ENCODE results near the gene HMCN2. TPM values are rescaled to one million over a fixed set of nuclear protein-coding genes. Genes with fewer than 3 reads are reported as not detected.

HMCN2 gene
- total RNA-seq, 1 donor from 2014 or later = not detected

DNA sequence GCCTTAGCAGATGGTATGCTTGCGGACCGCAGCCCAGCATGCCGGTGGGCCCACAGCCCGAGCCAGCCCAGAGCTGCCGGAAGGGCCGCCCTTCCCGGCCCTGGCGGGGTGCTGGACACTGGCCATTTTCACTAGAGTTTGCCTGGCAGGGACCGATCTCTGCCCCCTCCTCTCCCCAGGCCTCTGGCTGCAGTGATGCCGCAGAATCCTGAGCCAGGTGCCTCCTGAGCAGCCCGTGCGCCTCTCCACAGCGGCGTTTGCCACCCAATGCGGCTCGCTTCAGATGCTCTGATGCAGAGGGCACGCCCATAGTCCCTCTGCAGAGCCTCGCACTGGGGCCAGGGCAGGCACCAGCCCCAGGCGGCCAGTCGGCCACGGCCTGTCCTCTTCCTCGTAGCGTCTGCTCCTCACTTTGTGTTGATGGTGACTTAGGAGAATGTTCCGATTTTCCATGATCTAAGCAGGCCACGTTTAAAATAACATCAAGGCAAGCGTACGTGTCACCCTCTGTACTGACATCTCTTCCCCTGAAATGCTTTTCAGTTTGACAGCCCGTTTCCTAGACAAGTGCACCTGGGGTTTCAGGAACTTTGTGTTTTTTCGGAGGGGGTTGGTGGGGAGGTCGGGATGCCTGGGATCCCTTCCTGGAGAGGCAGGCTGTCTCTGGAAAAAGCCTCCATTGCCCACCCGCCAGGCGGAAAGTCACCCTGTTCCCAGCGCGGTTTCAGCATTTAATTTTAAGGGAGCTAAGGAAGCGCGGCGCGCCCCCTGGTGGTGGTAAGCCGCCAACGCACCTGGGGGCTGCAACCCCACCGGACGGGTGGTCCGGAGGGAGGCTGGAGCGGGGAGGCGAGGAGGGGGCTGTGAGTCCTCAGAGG, 29.8 kb upstream of the HMCN2 start:
- peaks cover 3% of the 10 kb centered on the region for H3K27me3 Mint-ChIP-seq
- TF ChIP-seq, protein P1, sequence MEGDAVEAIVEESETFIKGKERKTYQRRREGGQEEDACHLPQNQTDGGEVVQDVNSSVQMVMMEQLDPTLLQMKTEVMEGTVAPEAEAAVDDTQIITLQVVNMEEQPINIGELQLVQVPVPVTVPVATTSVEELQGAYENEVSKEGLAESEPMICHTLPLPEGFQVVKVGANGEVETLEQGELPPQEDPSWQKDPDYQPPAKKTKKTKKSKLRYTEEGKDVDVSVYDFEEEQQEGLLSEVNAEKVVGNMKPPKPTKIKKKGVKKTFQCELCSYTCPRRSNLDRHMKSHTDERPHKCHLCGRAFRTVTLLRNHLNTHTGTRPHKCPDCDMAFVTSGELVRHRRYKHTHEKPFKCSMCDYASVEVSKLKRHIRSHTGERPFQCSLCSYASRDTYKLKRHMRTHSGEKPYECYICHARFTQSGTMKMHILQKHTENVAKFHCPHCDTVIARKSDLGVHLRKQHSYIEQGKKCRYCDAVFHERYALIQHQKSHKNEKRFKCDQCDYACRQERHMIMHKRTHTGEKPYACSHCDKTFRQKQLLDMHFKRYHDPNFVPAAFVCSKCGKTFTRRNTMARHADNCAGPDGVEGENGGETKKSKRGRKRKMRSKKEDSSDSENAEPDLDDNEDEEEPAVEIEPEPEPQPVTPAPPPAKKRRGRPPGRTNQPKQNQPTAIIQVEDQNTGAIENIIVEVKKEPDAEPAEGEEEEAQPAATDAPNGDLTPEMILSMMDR (IDR thresholded peaks at IDR 0.05) = peak; percentile 92
- peaks cover 25% of the 10 kb centered on the region for H3K4me1 Mint-ChIP-seq
- H3K36me3 Mint-ChIP-seq (ENCODE audit: low read depth) = no peaks in the 10 kb centered on the region
- peak; percentile 70 for DNase-seq
- ChIA-PET CTCF (interaction anchor here (0.6 to 10.6 kb wide), 5 partner anchors 10 to 136 kb away, joined by 3 to 108 read pairs (median 3); no protein-coding TSS in a partner anchor), POLR2A (interaction anchor here (0.6 to 1.5 kb wide), 3 partner anchors 107 to 128 kb away, joined by 3 to 8 read pairs (median 6); no protein-coding TSS in a partner anchor)
- H3K4me3 Mint-ChIP-seq = no peak overlapping the region
- no peaks in the 10 kb centered on the region for H3K9me3 Mint-ChIP-seq
- H3K27ac Mint-ChIP-seq = no peak overlapping the region
- ATAC-seq (ENCODE audit: low read depth) = no peak
- intact Hi-C loops (cut with micrococcal nuclease) = loop anchor here (1.0 to 5.0 kb wide), 3 partner anchors 128 to 433 kb away; partner anchors contain the start of gene TOR1B

DNA sequence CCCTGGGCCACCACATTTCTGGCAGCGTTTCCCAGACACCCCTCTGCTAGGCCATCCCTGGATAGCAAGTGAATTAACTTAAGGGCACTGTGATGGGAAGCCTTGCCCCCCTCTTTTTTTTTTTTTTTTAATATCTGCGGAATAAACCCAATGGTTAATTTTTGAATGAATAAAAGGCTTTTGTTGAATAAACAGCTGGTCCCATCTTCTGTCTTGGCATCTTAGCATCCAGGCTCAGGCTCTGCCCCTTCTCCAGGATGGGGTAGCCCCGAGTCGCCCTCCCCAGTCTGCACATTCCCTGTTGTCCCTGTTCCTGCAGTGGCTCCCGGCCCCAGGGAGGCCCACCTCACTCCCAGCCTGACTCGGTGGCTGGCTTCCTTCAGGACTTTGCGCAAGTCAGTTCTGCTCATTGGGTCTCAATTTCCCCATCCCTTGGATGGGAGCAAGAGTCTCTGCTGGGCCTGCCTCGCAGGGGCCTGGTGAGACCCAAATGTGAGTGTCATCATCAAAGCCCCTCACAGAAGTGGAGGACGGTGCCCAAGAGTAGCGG, 29.0 kb upstream of the HMCN2 start:
- intact Hi-C loops (cut with micrococcal nuclease) = loop anchor here (1.0 to 5.0 kb wide), 3 partner anchors 129 to 434 kb away; partner anchors contain the start of gene TOR1B
- DNase-seq (no peak), ATAC-seq (ENCODE audit: low read depth) (no peak)
- ChIA-PET CTCF (interaction anchor here (0.6 to 10.6 kb wide), 5 partner anchors 9 to 136 kb away, joined by 3 to 108 read pairs (median 3); no protein-coding TSS in a partner anchor), POLR2A (interaction anchor here (0.6 to 1.5 kb wide), 2 partner anchors 108 to 594 kb away, joined by 3 to 6 read pairs; no protein-coding TSS in a partner anchor)
- Mint-ChIP-seq H3K27me3 (peaks cover 3% of the 10 kb centered on the region), H3K9me3 (no peaks in the 10 kb centered on the region), H3K36me3 (ENCODE audit: low read depth) (no peaks in the 10 kb centered on the region), H3K4me1 (peaks cover 28% of the 10 kb centered on the region), H3K27ac (no peak overlapping the region), H3K4me3 (no peak overlapping the region)
- TF ChIP-seq, protein P1 (IDR thresholded peaks at IDR 0.05) = no peak

DNA sequence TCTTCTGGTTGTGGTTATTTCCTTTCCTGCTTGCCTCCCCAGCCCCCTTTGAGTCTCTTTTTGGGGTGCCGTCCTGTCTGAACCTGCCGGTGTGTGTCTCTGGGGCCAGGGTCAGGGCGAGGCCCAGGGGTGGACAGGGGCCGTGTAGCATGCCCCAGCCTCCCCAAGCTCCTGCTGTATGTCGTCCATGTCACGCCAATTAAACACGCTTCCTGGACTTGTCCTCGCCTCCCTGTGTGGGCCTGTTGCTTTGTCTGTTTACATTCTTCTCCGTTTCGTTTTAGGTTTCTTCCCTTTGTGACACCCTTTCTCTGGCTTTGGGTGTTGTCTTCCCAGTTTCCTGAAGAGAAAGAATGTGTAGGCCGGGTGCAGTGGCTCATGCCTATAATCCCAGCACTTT, 28.5 kb upstream of the HMCN2 start:
- ATAC-seq (ENCODE audit: low read depth) (no peak), DNase-seq (no peak)
- H3K27ac Mint-ChIP-seq = no peak overlapping the region
- TF ChIP-seq, protein P1 (IDR thresholded peaks at IDR 0.05) = no peak
- CTCF ChIA-PET = interaction anchor here (1.3 to 10.6 kb wide), 2 partner anchors 9 to 130 kb away, joined by 5 to 108 read pairs; no protein-coding TSS in a partner anchor
- H3K4me3 Mint-ChIP-seq = no peak overlapping the region
- intact Hi-C loops (cut with micrococcal nuclease) = loop anchor here (5.0 kb wide), 2 partner anchors 335 to 435 kb away; partner anchors contain the start of gene TOR1B
- H3K9me3 Mint-ChIP-seq = no peaks in the 10 kb centered on the region
- H3K36me3 Mint-ChIP-seq (ENCODE audit: low read depth) = no peaks in the 10 kb centered on the region
- POLR2A ChIA-PET = interaction anchor here (0.6 to 1.5 kb wide), 2 partner anchors 109 to 595 kb away, joined by 3 to 6 read pairs; no protein-coding TSS in a partner anchor
- H3K27me3 Mint-ChIP-seq = peaks cover 3% of the 10 kb centered on the region
- H3K4me1 Mint-ChIP-seq = peaks cover 28% of the 10 kb centered on the region

DNA sequence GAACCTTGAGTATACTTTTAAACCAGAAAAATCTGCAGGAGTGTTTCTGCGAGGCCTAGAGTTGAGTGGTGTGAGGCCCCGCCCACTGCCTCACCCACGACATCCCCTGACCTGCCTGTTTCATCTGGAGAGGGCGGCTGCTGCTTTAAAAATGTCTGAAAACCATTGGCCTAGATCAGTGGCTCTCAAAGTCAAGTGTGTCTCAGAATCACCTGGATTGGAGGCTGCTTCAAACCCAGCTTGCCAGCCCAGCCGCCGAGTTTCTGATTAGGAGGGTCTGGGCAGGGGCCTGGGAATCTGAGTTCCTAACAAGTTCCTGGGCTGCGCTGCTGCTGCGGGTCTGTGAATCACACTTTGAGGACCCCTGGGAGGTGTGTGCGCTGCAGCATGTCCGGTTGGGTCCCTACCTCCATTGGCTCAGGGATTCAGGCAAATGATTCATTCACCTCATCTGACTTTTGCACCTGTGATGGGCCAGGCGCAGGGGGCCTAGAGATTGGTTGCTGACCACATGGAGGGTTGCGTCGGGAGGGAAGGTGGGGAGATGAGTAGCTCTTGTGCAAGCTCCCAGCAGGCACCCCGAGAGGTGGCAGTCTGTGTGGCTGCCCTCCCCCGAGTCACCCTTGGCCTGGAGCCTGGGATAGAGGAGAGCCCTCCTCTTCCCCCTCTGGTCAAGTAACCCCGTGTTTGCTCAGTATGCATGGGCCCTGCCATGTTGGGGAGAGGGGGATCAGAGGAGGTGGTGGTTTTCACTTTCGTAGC, 27.6 kb upstream of the HMCN2 start:
- Mint-ChIP-seq H3K27ac (no peak overlapping the region), H3K9me3 (no peaks in the 10 kb centered on the region), H3K36me3 (ENCODE audit: low read depth) (no peaks in the 10 kb centered on the region), H3K27me3 (peaks cover 3% of the 10 kb centered on the region), H3K4me3 (no peak overlapping the region), H3K4me1 (peaks cover 32% of the 10 kb centered on the region)
- ChIA-PET CTCF (interaction anchor here (10.6 kb wide), 1 partner anchor 131 kb away, joined by 108 read pairs; no protein-coding TSS in a partner anchor), POLR2A (interaction anchor here (0.6 kb wide), 1 partner anchor 246 kb away, joined by 3 read pairs; no protein-coding TSS in a partner anchor)
- DNase-seq (no peak), ATAC-seq (ENCODE audit: low read depth) (no peak)
- intact Hi-C loops (cut with micrococcal nuclease) = loop anchor here (5.0 kb wide), 2 partner anchors 336 to 436 kb away; partner anchors contain the start of gene TOR1B
- TF ChIP-seq, protein P1 (IDR thresholded peaks at IDR 0.05) = no peak

Data from activated B cell treated with CpG ODN at 0.5 μM for 24 hours (primary cell).